Mesendoderm (in vitro differentiated cells): Measurements from ENCODE around the gene MAGOH.

ENCODE experiments used
- DNase-seq: peaks from one replicate; pipeline ENCODE4 v3.0.0; 2013
- H2AK5ac ChIP-seq: 2 replicates; pipeline ENCODE4 v1.6.1; 2013; ENCODE audit warnings: low read length, inconsistent platforms
- H2BK120ac ChIP-seq: 2 replicates; pipeline ENCODE4 v1.6.1; 2013; ENCODE audit warnings: low read depth, mild to moderate bottlenecking, low read length, moderate library complexity, mixed read lengths
- H2BK15ac ChIP-seq: replicated peaks from 2 replicates; pipeline ENCODE4 v1.6.1; 2013; ENCODE audit warnings: low read depth, mild to moderate bottlenecking, moderate library complexity
- H2BK5ac ChIP-seq: 2 replicates; pipeline ENCODE4 v1.6.1; 2013; ENCODE audit warnings: low read length, inconsistent platforms
- H3K18ac ChIP-seq: 2 replicates; pipeline ENCODE4 v1.6.1; 2013; ENCODE audit warnings: mild to moderate bottlenecking, low read length, mixed read lengths
- H3K23ac ChIP-seq: one replicate; pipeline ENCODE4 v1.6.1; 2013; ENCODE audit warnings: low read length
- H3K27ac ChIP-seq: 2 replicates; pipeline ENCODE4 v1.5.1; 2013; ENCODE audit warnings: low read depth, mild to moderate bottlenecking, inconsistent platforms, low read length, moderate library complexity
- H3K27me3 ChIP-seq: 2 replicates; pipeline ENCODE4 v1.6.1; 2013; ENCODE audit warnings: low read length, control low read depth, mild to moderate bottlenecking, inconsistent platforms; ENCODE audit not compliant: insufficient read depth, poor library complexity
- H3K36me3 ChIP-seq: 2 replicates; pipeline ENCODE4 v1.6.1; 2013; ENCODE audit warnings: low read length, inconsistent platforms; ENCODE audit not compliant: control insufficient read depth, insufficient read depth
- H3K4ac ChIP-seq: one replicate; pipeline ENCODE4 v1.6.1; 2013; ENCODE audit warnings: low read depth, mild to moderate bottlenecking, low read length, moderate library complexity
- H3K4me1 ChIP-seq: 2 replicates; pipeline ENCODE4 v1.6.1; 2013; ENCODE audit warnings: low read depth, low read length, inconsistent platforms; ENCODE audit not compliant: control insufficient read depth
- H3K4me2 ChIP-seq: 2 replicates; pipeline ENCODE4 v1.6.1; 2013; ENCODE audit warnings: low read length
- H3K4me3 ChIP-seq: 2 replicates; pipeline ENCODE4 v1.5.1; 2013; ENCODE audit warnings: mild to moderate bottlenecking, low read length
- H3K56ac ChIP-seq: one replicate; pipeline ENCODE4 v1.6.1; 2013; ENCODE audit warnings: low read length
- H3K79me1 ChIP-seq: 2 replicates; pipeline ENCODE4 v1.6.1; 2013; ENCODE audit warnings: low read length, inconsistent platforms
- H3K79me2 ChIP-seq: 2 replicates; pipeline ENCODE4 v1.6.1; 2013; ENCODE audit warnings: mild to moderate bottlenecking, low read length; ENCODE audit not compliant: control insufficient read depth, insufficient read depth
- H3K9ac ChIP-seq: 2 replicates; pipeline ENCODE4 v1.6.1; 2013; ENCODE audit warnings: low read length, inconsistent platforms
- H4K5ac ChIP-seq: one replicate; pipeline ENCODE4 v1.6.1; 2013; ENCODE audit warnings: low read length
- H4K8ac ChIP-seq: one replicate; pipeline ENCODE4 v1.6.1; 2013; ENCODE audit warnings: low read depth, mild to moderate bottlenecking, control low read depth, low read length, moderate library complexity
- WGBS: extraction: QIAGEN DNeasy Blood & Tissue Kit; methylation state at CpG from one replicate; pipeline ENCODE4 v1.1.7; 2013; ENCODE audit warnings: low lambda C conversion rate, missing lambda C conversion rate; ENCODE audit not compliant: insufficient coverage; ENCODE audit errors: extremely low coverage; 5-methylcytosine and 5-hydroxymethylcytosine counted together

Gene MAGOH

GRCh38 chr1:53274026-53274425 is 35.7 kb upstream of the MAGOH start:
- H3K18ac ChIP-seq = no peak overlapping the region
- no CpG with 5 or more reads among the region's 4 CpGs for WGBS
- H3K79me2 ChIP-seq = no peaks in the 10 kb centered on the region
- H3K4me1 ChIP-seq = no peaks in the 10 kb centered on the region
- no peak overlapping the region for H3K4me2 ChIP-seq
- H2BK15ac ChIP-seq = no peak overlapping the region
- H3K27ac ChIP-seq = no peak overlapping the region
- H3K36me3 ChIP-seq = peaks cover 33% of the 10 kb centered on the region
- H4K8ac ChIP-seq = no peak overlapping the region
- no peak overlapping the region for H3K56ac ChIP-seq
- no peak overlapping the region for H3K4me3 ChIP-seq
- H2AK5ac ChIP-seq = no peak overlapping the region
- no peak overlapping the region for H4K5ac ChIP-seq
- H3K27me3 ChIP-seq = no peaks in the 10 kb centered on the region
- H3K23ac ChIP-seq = no peak overlapping the region
- H2BK120ac ChIP-seq = no peak overlapping the region
- DNase-seq = no peak
- H3K4ac ChIP-seq = no peak overlapping the region
- H3K9ac ChIP-seq = no peak overlapping the region
- H2BK5ac ChIP-seq = no peak overlapping the region
- H3K79me1 ChIP-seq = peaks cover 5% of the 10 kb centered on the region

GRCh38 chr1:53273526-53273925 is 35.2 kb upstream of the MAGOH start:
- H4K8ac ChIP-seq = no peak overlapping the region
- H3K4me1 ChIP-seq = no peaks in the 10 kb centered on the region
- no peak overlapping the region for H2BK120ac ChIP-seq
- no peak overlapping the region for H2AK5ac ChIP-seq
- no peak overlapping the region for H2BK15ac ChIP-seq
- no CpG with 5 or more reads among the region's 2 CpGs for WGBS
- no peak overlapping the region for H4K5ac ChIP-seq
- H3K36me3 ChIP-seq = peaks cover 33% of the 10 kb centered on the region
- H3K27ac ChIP-seq = no peak overlapping the region
- no peaks in the 10 kb centered on the region for H3K27me3 ChIP-seq
- peaks cover 5% of the 10 kb centered on the region for H3K79me1 ChIP-seq
- H3K23ac ChIP-seq = no peak overlapping the region
- H3K9ac ChIP-seq = no peak overlapping the region
- H3K56ac ChIP-seq = no peak overlapping the region
- H3K4ac ChIP-seq = no peak overlapping the region
- H3K18ac ChIP-seq = no peak overlapping the region
- no peak overlapping the region for H3K4me3 ChIP-seq
- no peak overlapping the region for H2BK5ac ChIP-seq
- H3K4me2 ChIP-seq = no peak overlapping the region
- no peak for DNase-seq
- no peaks in the 10 kb centered on the region for H3K79me2 ChIP-seq

- no peak for DNase-seq
- H3K4me2 ChIP-seq = no peak overlapping the region
- H3K79me1 ChIP-seq = peaks cover 5% of the 10 kb centered on the region
- no peak overlapping the region for H3K56ac ChIP-seq
- no peak overlapping the region for H3K27ac ChIP-seq
- H3K4ac ChIP-seq = no peak overlapping the region
- no peaks in the 10 kb centered on the region for H3K27me3 ChIP-seq
- no peak overlapping the region for H3K4me3 ChIP-seq
- no peak overlapping the region for H3K9ac ChIP-seq
- H3K18ac ChIP-seq = no peak overlapping the region
- no peak overlapping the region for H4K5ac ChIP-seq
- H3K36me3 ChIP-seq = peaks cover 30% of the 10 kb centered on the region
- H2BK15ac ChIP-seq = no peak overlapping the region
- H2AK5ac ChIP-seq = no peak overlapping the region
- no peak overlapping the region for H2BK5ac ChIP-seq
- no peak overlapping the region for H3K23ac ChIP-seq
- H3K79me2 ChIP-seq = no peaks in the 10 kb centered on the region
- no peak overlapping the region for H2BK120ac ChIP-seq
- no peak overlapping the region for H4K8ac ChIP-seq
- WGBS = no CpG with 5 or more reads among the region's 4 CpGs
- H3K4me1 ChIP-seq = no peaks in the 10 kb centered on the region
Observed at GRCh38 chr1:53272349-53272748, 34.0 kb upstream of the MAGOH start.

GRCh38 chr1:53271446-53272090 is 33.2 kb upstream of the MAGOH start:
- Histone ChIP-seq H3K56ac (no peak overlapping the region), H3K4ac (no peak overlapping the region), H3K18ac (no peak overlapping the region), H3K4me2 (no peak overlapping the region), H3K4me1 (no peaks in the 10 kb centered on the region), H4K5ac (no peak overlapping the region), H2BK5ac (no peak overlapping the region), H3K36me3 (peaks cover 30% of the 10 kb centered on the region), H3K9ac (no peak overlapping the region), H4K8ac (no peak overlapping the region), H2BK15ac (no peak overlapping the region), H3K79me2 (no peaks in the 10 kb centered on the region), H3K23ac (no peak overlapping the region), H2AK5ac (no peak overlapping the region), H3K27me3 (no peaks in the 10 kb centered on the region), H2BK120ac (no peak overlapping the region), H3K4me3 (no peak overlapping the region), H3K27ac (no peak overlapping the region), H3K79me1 (peaks cover 5% of the 10 kb centered on the region)
- DNase-seq = no peak
- WGBS = no CpG with 5 or more reads among the region's 5 CpGs

- Histone ChIP-seq H2BK15ac (no peak overlapping the region), H4K8ac (no peak overlapping the region), H3K9ac (no peak overlapping the region), H3K56ac (no peak overlapping the region), H2BK120ac (no peak overlapping the region), H3K4me3 (no peak overlapping the region), H2BK5ac (no peak overlapping the region), H3K36me3 (peaks cover 28% of the 10 kb centered on the region), H3K4ac (no peak overlapping the region), H3K79me1 (peaks cover 5% of the 10 kb centered on the region), H3K79me2 (no peaks in the 10 kb centered on the region), H4K5ac (no peak overlapping the region), H3K27ac (no peak overlapping the region), H3K18ac (no peak overlapping the region), H3K4me2 (no peak overlapping the region), H2AK5ac (no peak overlapping the region), H3K27me3 (no peaks in the 10 kb centered on the region), H3K23ac (no peak overlapping the region), H3K4me1 (no peaks in the 10 kb centered on the region)
- WGBS = no CpG with 5 or more reads among the region's 8 CpGs
- DNase-seq = no peak
Observed at GRCh38 chr1:53270873-53271272, 32.6 kb upstream of the MAGOH start.

GRCh38 chr1:53270107-53270506 is 31.8 kb upstream of the MAGOH start:
- DNase-seq = no peak
- H3K79me1 ChIP-seq = peaks cover 2% of the 10 kb centered on the region
- no peak overlapping the region for H3K9ac ChIP-seq
- no peak overlapping the region for H3K4me2 ChIP-seq
- no peak overlapping the region for H2BK15ac ChIP-seq
- H3K23ac ChIP-seq = no peak overlapping the region
- no peak overlapping the region for H2BK5ac ChIP-seq
- H3K18ac ChIP-seq = no peak overlapping the region
- H3K4ac ChIP-seq = no peak overlapping the region
- H3K27me3 ChIP-seq = no peaks in the 10 kb centered on the region
- no peak overlapping the region for H4K5ac ChIP-seq
- no peak overlapping the region for H2AK5ac ChIP-seq
- no peak overlapping the region for H3K56ac ChIP-seq
- no peaks in the 10 kb centered on the region for H3K4me1 ChIP-seq
- no peak overlapping the region for H4K8ac ChIP-seq
- H3K36me3 ChIP-seq = peaks cover 24% of the 10 kb centered on the region
- no peaks in the 10 kb centered on the region for H3K79me2 ChIP-seq
- no peak overlapping the region for H3K27ac ChIP-seq
- no peak overlapping the region for H2BK120ac ChIP-seq
- H3K4me3 ChIP-seq = no peak overlapping the region
- no CpG with 5 or more reads among the region's 1 CpG for WGBS
